HepG2 (cell line): ENCODE data around the gene KRTAP4-7. TPM values are rescaled to one million over a fixed set of nuclear protein-coding genes. Genes with fewer than 3 reads are reported as not detected.
"Not testable (repeated sequence)": the region's sequence is repeated elsewhere in the genome, so short reads cannot be mapped to it uniquely, and the experiment has no call there.

Experiments used
- ATAC-seq: fragments of 200-7000 bp; cut with Tn5 transposase; 3 replicates; pipeline ENCODE4 v1.9.1; 2020; ENCODE audit warnings: mild to moderate bottlenecking, moderate library complexity
- BruUV-seq: library from RNA; stranded (reverse); fragments of 400-500 nt; replicated peaks from 2 replicates; lab custom pipeline; 2021; lab: Mats Ljungman, UMichigan
- CTCF ChIA-PET: fragments of 300-600 bp; formaldehyde crosslinking; extraction: SDS; loops from one replicate; lab custom pipeline; 2021; ENCODE audit warnings: low total read pairs, inconsistent platforms, low intra/inter-chr PET ratio; lab: Yijun Ruan, JAX
- POLR2A ChIA-PET: fragments of 350-600 bp; sonication (Branson Sonifier 250); formaldehyde crosslinking; loops from one replicate; lab custom pipeline; 2020; ENCODE audit warnings: antibody characterized with exemption, inconsistent platforms; lab: Yijun Ruan, JAX
- DNase-seq: peaks from one replicate; pipeline ENCODE4 v3.0.0-alpha.2; 2015; ENCODE audit warnings: low spot score
- FAIRE-seq: peaks from 3 replicates; lab custom pipeline; 2011; peaks lifted over from hg19 to GRCh38; lab: Jason Lieb, UNC
- H2AFZ ChIP-seq: one replicate; pipeline ENCODE4 v1.6.1; 2011; ENCODE audit warnings: low read length, inconsistent platforms
- H3K27ac ChIP-seq: fragments of 300-600 bp; 3 replicates; pipeline ENCODE4 v1.8.0; 2011; ENCODE audit warnings: mixed run types, mild to moderate bottlenecking, mixed read lengths, low read length, inconsistent platforms; ENCODE audit not compliant: insufficient read depth; ENCODE audit errors: extremely low read length
- H3K27me3 ChIP-seq, 2 experiments: fragments of 200-600 bp in 1 of 2; 2 replicates in 1 of 2; 3 replicates in 1 of 2; pipeline versions ENCODE4 v1.6.0 to v1.8.0; 2011; ENCODE audit warnings: low read length in 2 of 2, mild to moderate bottlenecking in 2 of 2, moderate library complexity in 2 of 2, inconsistent platforms in 1 of 2; ENCODE audit not compliant: insufficient read depth in 2 of 2, control insufficient read depth in 1 of 2
- H3K36me3 ChIP-seq, 2 experiments: fragments of 200-600 bp in 1 of 2; replicated peaks in 1 of 2; 2 replicates in 1 of 2; 3 replicates in 1 of 2; pipeline versions ENCODE4 v1.5.1 to v1.8.0; 2011; ENCODE audit warnings: low read length in 2 of 2, inconsistent platforms in 1 of 2; ENCODE audit not compliant: insufficient read depth in 2 of 2, control insufficient read depth in 1 of 2
- H3K4me1 ChIP-seq: 2 replicates; pipeline ENCODE4 v1.5.1; 2012; ENCODE audit warnings: low read length, inconsistent platforms; ENCODE audit not compliant: insufficient read depth
- H3K4me2 ChIP-seq: 2 replicates; pipeline ENCODE4 v1.6.0; 2011; ENCODE audit warnings: low read depth, low read length, inconsistent platforms
- H3K4me3 ChIP-seq, 3 experiments: fragments of 200-600 bp in 1 of 3; sonication (generic), shearing (Covaris generic) in 1 of 3; replicated peaks in 1 of 3; 2 replicates each; pipeline ENCODE4 v1.5.1; 2011 to 2016; ENCODE audit warnings: low read length in 3 of 3, inconsistent platforms in 2 of 3, low read depth in 2 of 3, mild to moderate bottlenecking in 2 of 3, control low read depth in 1 of 3, mixed read lengths in 1 of 3; ENCODE audit not compliant: insufficient read depth in 1 of 3
- H3K79me2 ChIP-seq: one replicate; pipeline ENCODE4 v1.6.1; 2011; ENCODE audit warnings: low read length, inconsistent platforms; ENCODE audit not compliant: insufficient read depth
- H3K9ac ChIP-seq: 2 replicates; pipeline ENCODE4 v1.6.0; 2011; ENCODE audit warnings: mild to moderate bottlenecking, low read depth, low read length, inconsistent platforms; ENCODE audit not compliant: insufficient read depth
- H3K9me3 ChIP-seq: 2 replicates; pipeline ENCODE4 v1.5.1; 2012; ENCODE audit warnings: mild to moderate bottlenecking, low read length
- H4K20me1 ChIP-seq: 2 replicates; pipeline ENCODE4 v1.6.0; 2011; ENCODE audit warnings: inconsistent platforms, mild to moderate bottlenecking, low read length, moderate library complexity; ENCODE audit not compliant: insufficient read depth
- HMGXB4 ChIP-seq, 2 experiments: sonication (generic) in 1 of 2; formaldehyde crosslinking in 1 of 2; IDR thresholded peaks; 2 replicates each; pipeline versions ENCODE4 v1.4.0 to v1.6.1; 2018 to 2020; ENCODE audit warnings: missing genetic modification reagents in 2 of 2, borderline replicate concordance in 1 of 2, low read depth in 1 of 2, mild to moderate bottlenecking in 1 of 2, missing biosample characterization in 1 of 2
- SP2 ChIP-seq: sonication (generic); formaldehyde crosslinking; IDR thresholded peaks from 2 replicates; pipeline ENCODE4 v1.5.1; 2020; ENCODE audit warnings: mild to moderate bottlenecking, missing genetic modification reagents
- ZNF792 ChIP-seq: IDR thresholded peaks from 2 replicates; pipeline ENCODE4 v1.6.1; 2016
- WGBS: methylation state at CpG from one replicate; pipeline ENCODE4 v1.1.6; 2017; ENCODE audit warnings: low lambda C conversion rate; 5-methylcytosine and 5-hydroxymethylcytosine counted together
- in situ Hi-C: cut with HindIII; loops from 2 replicates; pipeline ENCODE4 v1.10.0; 2017; ENCODE audit warnings: low pct_unique_long_range_greater_than_20kb; ENCODE audit not compliant: extremely low pct_ligation_motif_present
- intact Hi-C: fragments of 100-400 bp; cut with micrococcal nuclease; formaldehyde crosslinking; loops from one replicate; pipeline ENCODE4 v1.10.0; 2022; ENCODE audit not compliant: unreplicated experiment
- polyA plus RNA-seq, 8 experiments: library from polyadenylated mRNA; depleted of rRNA in 3 of 8; stranded (reverse) in 7 of 8; unstranded in 1 of 8; fragments of >200 nt; fragmentation: Illumina TruSeq in 4 of 8; extraction: Trizol in 4 of 8; gene quantifications; 2 replicates each; pipeline versions ENCODE4 v1.2.1 to v1.2.3, GENCODE V29; 2011 to 2016; ENCODE audit warnings: low read depth in 4 of 8, missing spikeins in 1 of 8, mixed read lengths in 1 of 8; ENCODE audit not compliant: insufficient read depth in 1 of 8
- total RNA-seq, 5 experiments: library from RNA; depleted of rRNA; stranded (reverse); fragments of >200 nt; fragmentation: Illumina TruSeq; extraction: Trizol; gene quantifications; 2 replicates each; pipeline ENCODE4 v1.2.3, GENCODE V29; 2016; ENCODE audit warnings: low read depth in 1 of 5
- TF ChIP-seq, protein P1 (sequence below): sonication (generic); formaldehyde crosslinking; IDR thresholded peaks from 2 replicates; pipeline ENCODE4 v1.5.1; 2020; ENCODE audit warnings: mild to moderate bottlenecking, missing genetic modification reagents, moderate library complexity

KRTAP4-7 gene
- total and polyA plus RNA-seq, 2 of the 13 experiments (the other 11 are each of a cell fraction or from before 2014, with no cell fraction given) = not detected

DNA sequence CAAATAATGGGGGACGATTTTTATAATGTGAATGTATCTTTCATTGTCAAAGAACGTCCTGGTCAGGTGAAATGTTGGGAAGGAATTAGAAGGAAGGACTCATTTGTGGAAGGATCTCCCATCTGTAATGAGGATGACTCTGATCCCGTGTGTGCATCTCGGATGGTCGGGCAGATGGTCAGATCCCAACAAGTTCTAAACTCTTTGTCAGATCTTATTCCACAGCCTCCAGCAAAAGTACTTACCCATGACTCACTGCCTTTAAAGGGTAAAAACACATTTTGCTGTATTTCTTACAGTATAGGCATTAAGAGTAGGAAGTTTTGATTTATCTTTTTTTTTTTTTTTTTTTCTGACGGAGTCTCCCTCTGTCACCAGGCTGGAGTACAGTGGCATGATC is 14.5 kb downstream of the KRTAP4-7 start (continued):
- TF ChIP-seq HMGXB4 (CRISPR knock-in tag; IDR thresholded peaks at IDR 0.05; ENCODE audit: borderline replicate concordance in 1 of 2, low read depth in 1 of 2) = no peak
- TF ChIP-seq SP2 = no peak
- TF ChIP-seq, protein P1, sequence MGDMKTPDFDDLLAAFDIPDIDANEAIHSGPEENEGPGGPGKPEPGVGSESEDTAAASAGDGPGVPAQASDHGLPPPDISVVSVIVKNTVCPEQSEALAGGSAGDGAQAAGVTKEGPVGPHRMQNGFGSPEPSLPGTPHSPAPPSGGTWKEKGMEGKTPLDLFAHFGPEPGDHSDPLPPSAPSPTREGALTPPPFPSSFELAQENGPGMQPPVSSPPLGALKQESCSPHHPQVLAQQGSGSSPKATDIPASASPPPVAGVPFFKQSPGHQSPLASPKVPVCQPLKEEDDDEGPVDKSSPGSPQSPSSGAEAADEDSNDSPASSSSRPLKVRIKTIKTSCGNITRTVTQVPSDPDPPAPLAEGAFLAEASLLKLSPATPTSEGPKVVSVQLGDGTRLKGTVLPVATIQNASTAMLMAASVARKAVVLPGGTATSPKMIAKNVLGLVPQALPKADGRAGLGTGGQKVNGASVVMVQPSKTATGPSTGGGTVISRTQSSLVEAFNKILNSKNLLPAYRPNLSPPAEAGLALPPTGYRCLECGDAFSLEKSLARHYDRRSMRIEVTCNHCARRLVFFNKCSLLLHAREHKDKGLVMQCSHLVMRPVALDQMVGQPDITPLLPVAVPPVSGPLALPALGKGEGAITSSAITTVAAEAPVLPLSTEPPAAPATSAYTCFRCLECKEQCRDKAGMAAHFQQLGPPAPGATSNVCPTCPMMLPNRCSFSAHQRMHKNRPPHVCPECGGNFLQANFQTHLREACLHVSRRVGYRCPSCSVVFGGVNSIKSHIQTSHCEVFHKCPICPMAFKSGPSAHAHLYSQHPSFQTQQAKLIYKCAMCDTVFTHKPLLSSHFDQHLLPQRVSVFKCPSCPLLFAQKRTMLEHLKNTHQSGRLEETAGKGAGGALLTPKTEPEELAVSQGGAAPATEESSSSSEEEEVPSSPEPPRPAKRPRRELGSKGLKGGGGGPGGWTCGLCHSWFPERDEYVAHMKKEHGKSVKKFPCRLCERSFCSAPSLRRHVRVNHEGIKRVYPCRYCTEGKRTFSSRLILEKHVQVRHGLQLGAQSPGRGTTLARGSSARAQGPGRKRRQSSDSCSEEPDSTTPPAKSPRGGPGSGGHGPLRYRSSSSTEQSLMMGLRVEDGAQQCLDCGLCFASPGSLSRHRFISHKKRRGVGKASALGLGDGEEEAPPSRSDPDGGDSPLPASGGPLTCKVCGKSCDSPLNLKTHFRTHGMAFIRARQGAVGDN = no peak
- no peak for TF ChIP-seq ZNF792 (CRISPR knock-in tag)

GRCh38 chr17:41099682-41100480 is 15.9 kb downstream of the KRTAP4-7 start:
- H3K9me3 ChIP-seq, ATAC-seq, H3K9ac ChIP-seq, H4K20me1 ChIP-seq, H2AFZ ChIP-seq, BruUV-seq, H3K4me2 ChIP-seq, H3K27ac ChIP-seq, CTCF ChIA-PET, H3K36me3 ChIP-seq, DNase-seq, H3K4me3 ChIP-seq, H3K4me1 ChIP-seq, intact Hi-C loops, FAIRE-seq, in situ Hi-C loops, POLR2A ChIA-PET, H3K79me2 ChIP-seq: not testable (repeated sequence)
- 15% methylated on average over 7 of the region's 7 CpGs for WGBS
- H3K27me3 ChIP-seq = peaks cover 0 to 11% of the 10 kb centered on the region in 2 experiments; a peak in 2 of 5 replicates
